HK-2 (cell line): Measurements from ENCODE around the gene SLC24A4.
"Not testable (repeated sequence)": the region's sequence is repeated elsewhere in the genome, so short reads cannot be mapped to it uniquely, and the experiment has no call there.

ENCODE experiments used
- DNase-seq: peaks from one replicate; pipeline ENCODE4 v3.0.0-alpha.2; 2018; ENCODE audit not compliant: unreplicated experiment

The SLC24A4 gene

DNA sequence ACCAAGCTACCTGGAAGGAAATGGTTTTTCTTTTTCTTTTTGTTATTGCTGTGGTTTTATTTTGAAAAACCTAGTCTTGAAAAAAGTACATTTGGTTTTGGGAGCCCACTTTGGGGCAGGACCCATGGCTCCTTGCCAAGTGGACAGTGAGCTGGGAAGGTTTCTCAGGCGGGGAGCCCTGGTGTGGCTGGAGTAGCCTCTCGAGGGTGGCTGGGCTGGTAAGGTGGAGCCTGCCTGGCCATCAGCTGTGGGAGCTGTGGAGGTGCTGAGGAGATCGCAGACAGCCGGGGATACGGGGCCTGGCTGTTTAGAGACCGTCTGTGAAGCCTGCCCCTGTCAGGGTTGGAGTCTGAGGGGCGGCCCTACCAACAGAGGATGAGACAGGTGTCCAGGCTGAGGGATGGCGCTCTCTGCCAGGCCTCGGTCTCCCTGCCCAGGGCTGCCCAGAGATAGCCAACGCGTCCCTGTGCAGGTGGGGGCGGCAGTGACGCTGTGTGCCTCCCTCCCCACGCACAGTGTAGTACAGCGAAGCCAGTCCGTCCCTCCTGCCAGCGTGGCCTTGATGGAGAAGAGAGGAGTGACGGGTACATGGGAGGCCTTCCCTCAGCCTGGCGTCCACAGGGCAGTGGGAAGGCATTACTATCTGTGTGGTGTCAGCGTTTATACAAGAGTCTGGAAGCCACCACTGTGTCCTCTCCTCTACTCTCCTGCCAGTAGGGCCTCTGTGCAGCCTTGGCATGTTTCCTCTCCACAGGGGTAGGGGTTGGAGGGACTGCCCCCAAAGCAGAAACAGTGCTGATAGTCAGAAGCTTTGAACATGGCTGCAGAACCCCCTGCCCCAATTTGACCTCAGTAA, 196.5 kb downstream of the SLC24A4 start:
- DNase-seq, result no peak

DNA sequence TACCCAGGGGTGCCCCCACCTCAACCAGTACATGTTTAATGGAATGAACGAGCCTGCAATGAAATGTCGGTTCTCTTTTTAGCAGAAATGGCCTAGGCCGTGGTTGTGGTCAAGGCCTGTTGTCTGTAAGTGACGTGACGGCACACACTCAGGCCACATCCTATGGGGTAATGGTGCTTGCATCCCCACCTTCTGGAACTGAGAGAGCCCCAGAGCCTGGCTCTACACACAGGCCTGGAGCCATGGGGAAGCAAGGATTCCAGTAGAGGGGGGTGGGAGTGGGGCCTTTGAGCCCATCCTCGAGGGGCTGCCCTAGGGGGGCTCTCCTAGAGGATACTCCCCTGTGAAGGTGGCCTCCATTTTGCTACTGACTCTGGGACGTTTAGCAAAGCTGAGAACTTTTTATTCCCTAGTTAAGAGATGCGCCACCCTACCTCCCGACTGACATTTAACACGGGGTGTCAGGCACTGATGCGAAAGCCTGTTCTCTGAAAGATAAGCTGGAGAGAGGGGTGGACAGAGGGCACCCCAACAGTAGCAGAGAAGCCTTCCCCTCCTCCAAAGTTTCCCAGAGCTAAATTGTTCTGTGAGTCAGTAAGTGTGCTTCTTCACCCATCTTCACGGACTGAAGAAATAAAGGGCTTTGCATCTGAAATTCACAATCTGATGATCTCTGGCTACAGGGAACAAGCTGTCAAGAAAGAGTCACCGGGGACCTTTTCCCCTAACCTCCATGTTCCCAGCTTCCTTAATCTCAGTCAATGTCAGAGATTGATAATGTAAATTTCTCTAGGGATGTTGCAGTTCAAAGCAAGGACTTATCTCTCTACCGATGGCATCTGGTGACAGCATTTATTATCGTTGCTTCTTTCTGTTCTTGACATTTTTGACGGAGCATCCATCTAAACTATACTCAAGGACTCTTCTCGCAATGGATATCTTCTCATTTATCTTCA, 197.4 kb downstream of the SLC24A4 start:
- DNase-seq, result no peak

DNA sequence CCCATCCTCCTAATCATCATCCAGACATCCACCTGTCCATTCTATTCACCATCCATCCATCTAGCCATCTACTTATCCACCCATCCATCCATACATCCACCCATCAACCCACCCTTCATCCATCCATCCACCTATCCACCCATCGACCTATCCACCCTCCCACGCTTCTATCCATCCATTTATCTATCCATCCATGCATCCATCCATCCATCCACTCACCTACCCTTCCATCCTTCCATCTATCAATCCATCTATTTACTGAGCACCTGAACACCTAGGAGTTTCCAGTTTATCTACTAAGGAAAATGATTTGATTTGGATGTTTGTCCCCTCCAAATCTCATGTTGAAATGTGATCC, 198.1 kb downstream of the SLC24A4 start:
- DNase-seq, result no peak

GRCh38 chr14:92523752-92524151, 200.8 kb downstream of the SLC24A4 start:
- DNase-seq, result no peak

DNA sequence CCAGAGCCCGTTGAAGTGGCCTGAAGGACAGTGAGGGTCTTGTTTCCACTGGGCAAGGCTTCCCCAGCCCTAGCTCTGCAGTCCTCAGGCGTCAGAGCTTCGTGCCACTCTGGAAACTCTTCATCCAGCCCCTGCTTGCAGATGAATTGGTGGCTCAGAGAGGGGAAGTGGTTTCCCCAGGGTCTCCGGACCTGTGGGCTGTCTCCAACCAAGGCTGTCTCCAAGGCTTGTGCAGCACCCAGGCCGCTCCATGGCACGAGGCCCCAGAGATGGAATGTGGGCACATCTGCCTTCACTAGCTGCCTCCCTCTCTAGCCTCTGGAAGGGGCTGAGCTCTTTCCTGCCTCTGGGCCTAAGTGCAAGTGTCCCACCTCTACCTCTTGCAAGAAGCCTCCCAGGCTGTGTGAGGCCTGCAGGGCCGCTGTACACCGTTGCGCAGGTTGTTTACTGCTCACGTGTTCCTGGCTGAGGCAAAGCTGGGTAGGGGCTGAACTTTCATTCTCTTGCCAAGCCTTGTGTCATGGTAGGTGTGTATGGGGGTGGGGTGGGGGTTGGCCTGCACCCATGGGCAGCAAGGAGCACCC, 201.7 kb downstream of the SLC24A4 start:
- no peak for DNase-seq

DNA sequence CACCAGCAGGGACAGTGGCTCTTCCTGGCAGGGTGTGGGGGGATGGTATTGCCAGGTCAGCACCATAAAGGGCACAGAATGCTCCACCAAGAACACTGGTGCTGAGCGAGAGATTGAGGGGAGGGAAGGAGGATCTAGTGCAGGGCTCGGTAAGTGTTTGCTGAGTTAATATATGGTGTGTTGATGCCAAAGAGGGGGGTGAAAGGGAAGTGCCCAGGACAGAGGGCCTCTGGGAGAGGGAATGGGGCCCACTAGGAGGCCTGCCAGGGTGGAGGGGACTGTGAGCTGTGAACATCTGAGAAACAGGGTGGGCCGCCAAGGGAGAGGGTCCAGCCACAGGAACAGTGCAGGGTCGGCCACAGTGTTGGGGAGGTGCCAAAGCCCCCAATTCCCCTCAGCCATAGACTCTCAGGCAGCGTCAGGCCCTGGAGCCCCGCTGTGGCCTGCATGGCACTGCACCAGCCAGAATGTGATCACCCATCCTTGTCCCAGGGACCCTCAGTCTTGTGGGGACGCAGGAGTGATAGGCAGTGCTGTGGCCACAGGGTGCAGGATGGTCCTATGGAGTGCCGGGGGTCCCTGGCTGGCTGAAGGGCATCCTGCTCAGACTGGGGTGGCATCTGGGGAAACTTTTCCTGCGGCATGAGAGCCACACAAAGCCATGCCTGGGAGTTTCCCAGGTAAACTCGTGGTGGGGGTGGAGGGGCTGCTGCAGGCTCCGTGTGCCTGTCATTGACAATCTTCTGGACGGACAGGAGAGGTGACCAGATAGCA, 202.5 kb downstream of the SLC24A4 start:
- no peak for DNase-seq

DNA sequence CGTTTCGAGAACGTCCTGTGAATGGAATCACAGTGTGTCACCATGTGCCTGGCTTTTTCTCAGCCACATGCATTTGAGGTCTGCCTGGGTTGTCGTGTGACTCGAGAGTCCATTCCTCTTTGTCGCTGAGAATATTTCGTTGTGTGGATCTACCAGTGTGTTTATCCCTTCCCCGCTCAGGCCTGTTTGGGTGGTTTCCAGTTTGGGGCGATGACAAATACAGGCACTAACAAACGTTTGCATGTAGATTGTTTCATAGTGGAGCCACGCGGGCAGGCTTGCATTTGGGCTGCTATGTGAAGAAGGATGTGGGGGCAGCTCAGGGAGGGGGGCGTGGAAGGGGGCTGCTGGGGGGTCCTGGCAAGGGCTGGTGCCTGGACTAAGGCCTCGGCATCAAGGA, 204.8 kb downstream of the SLC24A4 start:
- no peak for DNase-seq

GRCh38 chr14:92528486-92529100, 205.6 kb downstream of the SLC24A4 start:
- no peak for DNase-seq

- no peak for DNase-seq
These were observed 206.9 kb downstream of the SLC24A4 start for GRCh38 chr14:92529903-92530302.

DNA sequence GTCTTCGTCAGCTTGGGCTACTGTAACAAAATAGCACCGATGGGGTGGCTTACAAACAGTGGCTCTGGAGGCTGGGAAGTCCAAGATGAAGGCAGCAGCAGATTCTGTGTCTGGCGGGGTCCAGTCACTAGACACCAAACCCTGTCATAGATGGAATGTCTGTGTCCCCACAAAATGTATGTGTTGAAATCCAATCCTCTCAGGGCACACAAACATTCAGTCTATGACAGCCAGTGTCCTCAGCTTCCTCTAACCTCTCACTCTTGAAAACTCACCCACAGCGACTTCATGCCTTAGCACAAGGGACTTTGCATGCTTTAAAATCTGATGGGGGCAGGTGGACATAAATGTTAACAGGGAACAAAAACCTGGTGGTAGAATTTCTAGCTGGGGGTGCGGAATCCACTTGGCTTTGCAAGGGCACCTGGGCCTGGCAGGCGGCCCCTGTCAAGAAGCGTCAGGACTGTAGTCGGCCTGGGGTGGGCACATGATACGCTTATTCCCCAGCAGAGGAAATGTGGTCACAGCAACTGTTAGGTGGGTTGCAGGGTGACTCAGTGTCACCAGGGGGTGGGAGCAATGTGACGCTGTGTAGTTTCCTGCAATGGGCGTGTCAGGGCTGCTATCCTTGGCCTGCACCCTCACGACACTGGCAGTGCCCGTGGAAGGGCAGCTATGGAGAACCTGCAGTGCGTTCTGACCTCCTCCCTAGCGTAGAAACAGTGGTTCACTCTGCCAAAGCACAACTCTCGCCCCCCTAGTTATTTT, 208.3 kb downstream of the SLC24A4 start:
- DNase-seq, result no peak

DNA sequence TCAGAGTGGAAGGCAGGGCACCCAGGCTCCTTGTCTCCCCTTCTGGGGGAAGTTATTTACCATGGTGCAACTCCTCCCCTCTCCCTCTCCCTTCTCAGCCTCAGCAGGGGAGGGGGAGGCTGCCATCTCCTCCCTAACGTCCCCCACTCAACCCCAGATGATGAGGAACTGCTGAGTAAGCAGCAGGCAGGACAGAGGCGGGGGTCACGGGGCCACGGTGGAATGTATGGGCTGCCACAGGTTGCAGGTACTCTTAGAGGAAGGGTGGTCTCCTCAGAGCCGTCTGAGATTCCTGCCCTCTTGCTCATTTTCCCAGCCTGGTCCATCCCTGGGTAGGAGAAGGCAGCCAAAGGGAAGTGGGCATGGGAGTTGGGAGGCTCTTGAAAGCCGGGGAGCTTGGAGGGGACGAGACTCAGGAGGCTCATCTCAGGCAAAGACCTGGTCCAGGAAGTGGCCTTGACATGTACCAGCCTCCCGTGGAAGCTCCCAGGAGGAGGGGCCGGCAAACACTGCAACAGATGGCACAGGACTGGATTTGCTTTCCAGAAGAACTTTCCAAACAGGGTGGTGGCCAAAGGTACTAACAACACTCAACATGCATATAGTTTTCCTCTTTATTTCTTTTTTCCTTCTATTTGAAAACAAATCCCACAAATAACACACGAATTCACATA, 209.7 kb downstream of the SLC24A4 start:
- DNase-seq, result no peak

GRCh38 chr14:92534932-92535643, 212.1 kb downstream of the SLC24A4 start:
- DNase-seq, result no peak

- DNase-seq, result not testable (repeated sequence)
These were observed 213.3 kb downstream of the SLC24A4 start for GRCh38 chr14:92536231-92536630.

- no peak for DNase-seq
These were observed 215.5 kb downstream of the SLC24A4 start for GRCh38 chr14:92538412-92538985.

GRCh38 chr14:92539419-92539818, 216.5 kb downstream of the SLC24A4 start:
- no peak for DNase-seq

- DNase-seq, result no peak
These were observed 216.9 kb downstream of the SLC24A4 start for GRCh38 chr14:92539875-92540274.

GRCh38 chr14:92540472-92541048, 217.6 kb downstream of the SLC24A4 start:
- DNase-seq, result peak; percentile 74

DNA sequence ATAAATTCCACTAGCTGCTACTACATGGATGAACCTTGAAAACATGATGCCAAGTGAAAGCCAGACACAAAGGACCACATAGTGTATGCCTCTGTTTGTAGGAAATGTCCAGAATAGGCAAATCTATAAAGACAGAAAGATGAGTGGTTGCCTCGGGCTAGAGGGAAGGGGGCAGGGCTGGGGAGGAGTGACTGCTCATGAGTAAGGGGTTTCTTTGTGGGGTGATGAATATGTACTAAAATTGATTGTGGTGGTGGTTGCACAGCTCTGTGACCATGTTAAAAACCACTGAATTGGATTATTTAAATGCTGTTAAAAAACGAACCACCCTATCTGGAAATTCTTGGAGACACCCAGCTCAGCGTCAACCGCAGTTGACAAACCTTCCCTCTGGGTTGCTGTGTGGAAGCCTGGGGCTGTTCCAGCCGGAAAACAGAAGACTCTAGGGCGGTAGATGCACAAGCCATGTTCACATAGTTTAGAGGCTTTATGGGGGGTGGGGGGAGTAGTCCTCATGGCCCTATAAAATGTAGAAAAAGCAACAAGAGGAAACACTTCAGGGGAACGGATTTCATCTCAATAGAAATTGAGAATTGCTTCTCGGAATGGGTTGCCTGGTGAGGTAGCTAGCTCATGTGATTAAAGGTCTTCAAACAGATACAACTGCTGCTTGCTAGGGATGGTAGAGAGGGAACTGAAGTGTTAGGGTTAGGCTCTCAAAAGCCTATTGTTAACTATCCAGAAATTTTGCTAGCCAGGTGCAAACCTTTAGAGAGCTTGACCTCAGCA, 220.0 kb downstream of the SLC24A4 start:
- no peak for DNase-seq
